AG04450 (cell line): ENCODE results near the gene HCST. TPM values are rescaled to one million over a fixed set of nuclear protein-coding genes. Genes with fewer than 3 reads are reported as not detected.
"Not testable (repeated sequence)": the region's sequence is repeated elsewhere in the genome, so short reads cannot be mapped to it uniquely, and the experiment has no call there.

ENCODE experiments used
- CTCF ChIA-PET: fragments of 300-600, 350-600 bp; formaldehyde crosslinking; extraction: SDS; loops from one replicate; lab custom pipeline; 2022; ENCODE audit warnings: antibody characterized with exemption, inconsistent platforms; lab: Charles Lee
- POLR2A ChIA-PET: fragments of 350-600 bp; formaldehyde crosslinking; extraction: SDS; loops from one replicate; lab custom pipeline; 2021; ENCODE audit warnings: antibody characterized with exemption, inconsistent platforms; lab: Yijun Ruan, JAX
- DNase-seq: peaks from one replicate; pipeline ENCODE4 v3.0.0-alpha.2; 2011; ENCODE audit warnings: low read depth, low spot score
- H3K27ac ChIP-seq: one replicate; pipeline ENCODE4 v1.5.1; 2012; ENCODE audit warnings: low read depth, low read length, control low read depth
- H3K27me3 ChIP-seq: one replicate; pipeline ENCODE4 v1.6.0; 2012; ENCODE audit warnings: low read length; ENCODE audit not compliant: control insufficient read depth, insufficient read depth
- H3K4me3 ChIP-seq: 2 replicates; pipeline ENCODE4 v1.5.1; 2011; ENCODE audit warnings: mild to moderate bottlenecking, low read depth, low read length, control low read depth
- H3K9me3 ChIP-seq: 2 replicates; pipeline ENCODE4 v1.5.1; 2012; ENCODE audit warnings: low read length; ENCODE audit not compliant: control insufficient read depth, insufficient read depth
- polyA plus RNA-seq: library from polyadenylated mRNA; depleted of rRNA; stranded (reverse); fragments of >200 nt; gene quantifications from 2 replicates; pipeline ENCODE4 v1.2.3, GENCODE V29; 2011
- TF ChIP-seq, protein P1 (sequence below): IDR thresholded peaks from 2 replicates; pipeline ENCODE4 v1.5.1; 2011; ENCODE audit warnings: low read depth, low read length, control low read depth, inconsistent platforms

HCST gene
- polyA plus RNA-seq, 1 experiment: 0.31 TPM

DNA sequence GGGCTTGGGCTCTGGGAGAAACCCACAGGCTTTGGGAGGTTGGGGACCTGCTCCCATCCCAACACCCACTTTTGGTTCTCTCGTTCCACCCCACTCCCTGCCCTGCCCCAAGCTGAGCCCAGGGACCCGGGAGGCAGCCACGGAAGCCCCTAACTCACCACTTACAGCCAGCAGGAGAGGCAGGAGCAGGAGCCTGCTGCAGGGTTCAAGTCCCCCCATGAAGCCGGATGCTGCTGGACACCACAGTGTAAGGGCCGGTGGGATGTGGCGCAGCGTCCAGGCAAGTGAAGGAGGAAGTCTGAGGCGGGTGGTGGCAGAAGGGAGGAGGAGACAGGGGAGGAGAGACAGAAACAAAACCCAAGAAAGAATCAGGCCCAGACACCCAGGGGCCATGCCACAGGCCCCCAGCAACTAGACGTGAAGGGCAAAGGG lies 5.7 kb downstream of the HCST start, which contains the start of gene TYROBP:
Gene TYROBP (minus strand): TSS at position 286 of the 432 bp plus-strand sequence. CDS start 67 bp downstream, at position 219.
- Histone ChIP-seq H3K27me3 (no peaks in the 10 kb centered on the region), H3K9me3 (no peaks in the 10 kb centered on the region), H3K27ac (no peak within 1 kb of the TSS), H3K4me3 (no peak within 1 kb of the TSS)
- no peak for DNase-seq
- TF ChIP-seq, protein P1, sequence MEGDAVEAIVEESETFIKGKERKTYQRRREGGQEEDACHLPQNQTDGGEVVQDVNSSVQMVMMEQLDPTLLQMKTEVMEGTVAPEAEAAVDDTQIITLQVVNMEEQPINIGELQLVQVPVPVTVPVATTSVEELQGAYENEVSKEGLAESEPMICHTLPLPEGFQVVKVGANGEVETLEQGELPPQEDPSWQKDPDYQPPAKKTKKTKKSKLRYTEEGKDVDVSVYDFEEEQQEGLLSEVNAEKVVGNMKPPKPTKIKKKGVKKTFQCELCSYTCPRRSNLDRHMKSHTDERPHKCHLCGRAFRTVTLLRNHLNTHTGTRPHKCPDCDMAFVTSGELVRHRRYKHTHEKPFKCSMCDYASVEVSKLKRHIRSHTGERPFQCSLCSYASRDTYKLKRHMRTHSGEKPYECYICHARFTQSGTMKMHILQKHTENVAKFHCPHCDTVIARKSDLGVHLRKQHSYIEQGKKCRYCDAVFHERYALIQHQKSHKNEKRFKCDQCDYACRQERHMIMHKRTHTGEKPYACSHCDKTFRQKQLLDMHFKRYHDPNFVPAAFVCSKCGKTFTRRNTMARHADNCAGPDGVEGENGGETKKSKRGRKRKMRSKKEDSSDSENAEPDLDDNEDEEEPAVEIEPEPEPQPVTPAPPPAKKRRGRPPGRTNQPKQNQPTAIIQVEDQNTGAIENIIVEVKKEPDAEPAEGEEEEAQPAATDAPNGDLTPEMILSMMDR: no peak
- ChIA-PET CTCF (no interaction called here), POLR2A (no interaction called here)

DNA sequence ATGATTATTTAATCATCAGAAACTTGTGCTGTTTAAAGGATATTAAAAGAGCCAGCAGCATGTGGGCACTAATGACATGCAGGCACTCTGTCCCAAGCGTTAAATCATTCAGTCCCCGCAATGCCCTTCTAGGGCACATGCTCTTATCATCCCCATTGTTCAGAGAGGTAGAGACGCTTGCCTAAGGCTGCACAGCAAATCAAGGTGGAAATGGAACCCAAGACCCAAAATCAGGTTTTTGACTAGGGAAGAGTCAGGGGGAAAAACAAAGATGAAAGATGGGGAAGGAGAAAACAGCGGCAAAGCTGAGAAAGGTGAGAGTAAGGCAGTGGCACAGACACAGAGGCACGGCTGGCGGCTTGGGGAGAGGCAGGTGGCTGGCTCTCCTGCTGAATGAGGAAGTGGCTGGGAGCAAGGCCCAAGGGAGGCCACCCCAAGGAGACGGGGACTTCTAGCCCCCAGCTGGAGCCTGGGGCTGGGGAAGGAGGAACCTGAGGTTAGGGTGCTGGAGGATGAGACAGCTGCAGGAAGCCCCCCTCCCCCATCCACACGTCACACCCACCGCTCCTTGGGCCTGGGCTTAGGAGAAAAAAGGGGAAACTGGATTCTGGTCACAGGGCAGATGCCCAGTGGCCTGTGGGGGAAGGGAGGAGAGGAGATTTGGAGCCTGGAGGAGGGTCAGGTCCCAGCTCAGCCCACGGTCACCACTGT lies 6.8 kb downstream of the HCST start:
- POLR2A ChIA-PET: no interaction called here
- Histone ChIP-seq H3K27ac (no peak overlapping the region), H3K27me3 (no peaks in the 10 kb centered on the region), H3K9me3 (no peaks in the 10 kb centered on the region), H3K4me3 (no peak overlapping the region)
- no peak for DNase-seq
- CTCF ChIA-PET: no interaction called here
- TF ChIP-seq, protein P1: no peak

DNA sequence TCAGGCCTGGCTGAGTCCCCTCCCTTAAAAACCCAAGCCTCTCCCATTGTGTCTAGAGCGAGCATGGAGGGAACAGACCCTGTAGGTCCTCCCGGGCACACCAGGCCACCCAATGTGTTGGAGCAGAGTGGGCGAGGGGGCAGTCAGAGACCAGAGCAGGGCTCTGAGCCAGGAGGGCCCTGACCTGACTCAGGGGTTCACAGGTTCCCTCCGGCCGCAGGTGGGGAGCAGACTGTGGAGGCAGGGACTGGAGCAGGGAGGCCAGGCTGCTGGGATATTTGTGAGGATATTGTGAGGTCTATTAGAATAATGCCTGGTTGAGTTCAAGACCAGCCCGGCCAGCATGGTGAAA lies 7.3 kb downstream of the HCST start:
- TF ChIP-seq, protein P1: no peak
- CTCF ChIA-PET: no interaction called here
- H3K4me3 ChIP-seq: no peak overlapping the region

DNA sequence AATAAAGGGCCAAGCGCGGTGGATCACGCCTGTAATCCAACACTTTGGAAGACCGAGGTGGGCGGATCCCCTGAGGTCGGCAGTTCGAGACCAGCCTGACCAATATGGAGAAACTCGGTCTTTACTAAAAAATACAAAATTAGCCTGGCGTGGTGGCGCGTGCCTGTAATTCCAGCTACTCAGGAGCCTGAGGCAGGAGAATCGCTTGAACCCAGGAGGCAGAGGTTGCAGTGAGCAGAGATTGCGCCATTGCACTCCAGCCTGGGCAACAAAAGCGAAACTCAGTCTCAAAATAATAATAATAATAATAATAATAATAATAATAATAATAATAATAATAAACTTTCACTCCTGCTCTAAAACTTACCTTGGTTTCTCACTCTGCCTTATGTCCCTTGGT lies 8.0 kb downstream of the HCST start:
- POLR2A ChIA-PET, H3K4me3 ChIP-seq, H3K27me3 ChIP-seq, CTCF ChIA-PET, H3K9me3 ChIP-seq, H3K27ac ChIP-seq, DNase-seq: not testable (repeated sequence)

More for the DNA sequence above, 7.3 kb downstream of the HCST start:
- Histone ChIP-seq H3K27me3 (no peaks in the 10 kb centered on the region), H3K9me3 (no peaks in the 10 kb centered on the region), H3K27ac (no peak overlapping the region)
- no peak for DNase-seq
- POLR2A ChIA-PET: no interaction called here

DNA sequence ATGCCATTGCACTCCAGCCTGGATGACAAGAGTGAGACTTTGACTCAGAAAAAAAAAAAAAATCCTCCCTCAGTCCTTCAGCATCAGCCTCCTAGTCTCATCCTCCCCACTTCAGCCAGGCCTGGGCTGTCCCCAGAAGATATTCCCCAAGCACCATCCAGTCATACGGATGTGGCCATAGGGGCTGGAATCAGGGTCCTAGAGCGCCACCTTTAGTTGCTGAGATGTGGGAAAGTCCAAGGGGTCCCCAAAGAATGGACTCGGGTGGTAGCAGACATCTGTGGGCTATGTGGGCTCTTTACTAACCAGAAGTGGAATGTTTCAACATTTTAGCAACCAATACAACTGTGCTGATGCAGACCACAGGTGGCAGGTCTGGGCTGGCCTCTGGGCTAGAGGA lies 8.8 kb downstream of the HCST start:
- CTCF ChIA-PET: interaction anchor here (1.2 kb wide), 1 partner anchor 29 kb away, joined by 4 read pairs; no protein-coding TSS in a partner anchor
- H3K27me3 ChIP-seq: no peaks in the 10 kb centered on the region
- POLR2A ChIA-PET: no interaction called here
- H3K9me3 ChIP-seq: no peaks in the 10 kb centered on the region
- no peak overlapping the region for H3K4me3 ChIP-seq
- TF ChIP-seq, protein P1: no peak
- no peak overlapping the region for H3K27ac ChIP-seq
- DNase-seq: no peak
